GM13976 (cell line): Measurements from ENCODE around the gene EPN3.

Source experiments
- DNase-seq: peaks from one replicate; pipeline ENCODE4 v3.0.0; 2012; ENCODE audit warnings: low spot score
- CTCF ChIP-seq: IDR thresholded peaks from 2 replicates; pipeline ENCODE4 v1.5.1; 2012; ENCODE audit warnings: borderline replicate concordance, mild to moderate bottlenecking; ENCODE audit not compliant: insufficient read depth; ENCODE audit errors: extremely low read depth, missing control alignments, control extremely low read depth
- in situ Hi-C: fragments of 300-500 bp; cut with MboI; formaldehyde crosslinking; loops from one replicate; pipeline ENCODE4 v1.12.0; 2022; ENCODE audit warnings: low sequenced_read_pairs, mixed read lengths, inconsistent platforms; ENCODE audit not compliant: unreplicated experiment

The EPN3 gene

GRCh38 chr17:50537721-50538548, 5.4 kb downstream of the EPN3 start:
- in situ Hi-C loops = no loop called here
- DNase-seq = no peak
- no peak for TF ChIP-seq CTCF

- DNase-seq = no peak
- TF ChIP-seq CTCF = no peak
- in situ Hi-C loops = no loop called here
Observed at GRCh38 chr17:50538549-50539410, 6.2 kb downstream of the EPN3 start.

GRCh38 chr17:50539762-50540559, 7.4 kb downstream of the EPN3 start:
- in situ Hi-C loops = loop anchor here (5.0 to 10.0 kb wide), 2 partner anchors 48 to 295 kb away; partner anchors contain the start of gene WFIKKN2
- DNase-seq = no peak
- no peak for TF ChIP-seq CTCF

GRCh38 chr17:50540560-50541401, 8.2 kb downstream of the EPN3 start:
- no peak for TF ChIP-seq CTCF
- no peak for DNase-seq
- in situ Hi-C loops = loop anchor here (5.0 to 10.0 kb wide), 2 partner anchors 48 to 294 kb away; partner anchors contain the start of gene WFIKKN2

GRCh38 chr17:50541402-50541715, 8.8 kb downstream of the EPN3 start:
- in situ Hi-C loops = loop anchor here (5.0 to 10.0 kb wide), 2 partner anchors 49 to 293 kb away; partner anchors contain the start of gene WFIKKN2
- DNase-seq = no peak
- no peak for TF ChIP-seq CTCF
